ENCODE results near the gene HEXD. TPM values are rescaled to one million over a fixed set of nuclear protein-coding genes. Genes with fewer than 3 reads are reported as not detected.

Gene HEXD
- total RNA-seq, 1 donor from 2014 or later: 49.7 TPM

DNA sequence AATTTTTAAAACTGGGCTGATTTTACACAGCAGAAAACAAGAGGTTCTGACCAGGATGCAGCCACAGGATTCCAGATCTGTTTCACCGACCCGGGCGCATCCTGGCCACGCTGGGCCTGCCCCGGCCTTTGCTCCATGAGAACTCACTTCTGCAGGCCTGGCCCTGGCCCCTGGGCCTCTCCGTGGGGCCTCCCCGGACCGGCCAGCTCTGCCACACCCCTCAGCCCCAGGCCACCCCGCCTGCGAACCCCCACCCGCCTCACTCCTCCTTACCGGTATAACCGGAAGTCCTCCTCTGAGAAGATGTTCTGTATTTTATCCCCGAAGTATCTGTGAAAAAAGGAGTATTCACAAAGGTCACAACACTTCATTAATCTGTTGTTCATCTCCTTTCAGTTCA, 13.1 kb upstream of the HEXD start:
- no peak for DNase-seq (ENCODE audit: extremely low spot score, unreplicated experiment)
- H3K27ac Mint-ChIP-seq: no peak overlapping the region
- no peaks in the 10 kb centered on the region for H3K27me3 Mint-ChIP-seq
- no peaks in the 10 kb centered on the region for H3K4me1 Mint-ChIP-seq (ENCODE audit: unreplicated experiment)
- no peak overlapping the region for H3K4me3 Mint-ChIP-seq
- TF ChIP-seq, protein P1, sequence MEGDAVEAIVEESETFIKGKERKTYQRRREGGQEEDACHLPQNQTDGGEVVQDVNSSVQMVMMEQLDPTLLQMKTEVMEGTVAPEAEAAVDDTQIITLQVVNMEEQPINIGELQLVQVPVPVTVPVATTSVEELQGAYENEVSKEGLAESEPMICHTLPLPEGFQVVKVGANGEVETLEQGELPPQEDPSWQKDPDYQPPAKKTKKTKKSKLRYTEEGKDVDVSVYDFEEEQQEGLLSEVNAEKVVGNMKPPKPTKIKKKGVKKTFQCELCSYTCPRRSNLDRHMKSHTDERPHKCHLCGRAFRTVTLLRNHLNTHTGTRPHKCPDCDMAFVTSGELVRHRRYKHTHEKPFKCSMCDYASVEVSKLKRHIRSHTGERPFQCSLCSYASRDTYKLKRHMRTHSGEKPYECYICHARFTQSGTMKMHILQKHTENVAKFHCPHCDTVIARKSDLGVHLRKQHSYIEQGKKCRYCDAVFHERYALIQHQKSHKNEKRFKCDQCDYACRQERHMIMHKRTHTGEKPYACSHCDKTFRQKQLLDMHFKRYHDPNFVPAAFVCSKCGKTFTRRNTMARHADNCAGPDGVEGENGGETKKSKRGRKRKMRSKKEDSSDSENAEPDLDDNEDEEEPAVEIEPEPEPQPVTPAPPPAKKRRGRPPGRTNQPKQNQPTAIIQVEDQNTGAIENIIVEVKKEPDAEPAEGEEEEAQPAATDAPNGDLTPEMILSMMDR (conservative IDR thresholded peaks at IDR 0.05): no peak
- peaks cover 10% of the 10 kb centered on the region for H3K36me3 Mint-ChIP-seq
- no peaks in the 10 kb centered on the region for H3K9me3 Mint-ChIP-seq

DNA sequence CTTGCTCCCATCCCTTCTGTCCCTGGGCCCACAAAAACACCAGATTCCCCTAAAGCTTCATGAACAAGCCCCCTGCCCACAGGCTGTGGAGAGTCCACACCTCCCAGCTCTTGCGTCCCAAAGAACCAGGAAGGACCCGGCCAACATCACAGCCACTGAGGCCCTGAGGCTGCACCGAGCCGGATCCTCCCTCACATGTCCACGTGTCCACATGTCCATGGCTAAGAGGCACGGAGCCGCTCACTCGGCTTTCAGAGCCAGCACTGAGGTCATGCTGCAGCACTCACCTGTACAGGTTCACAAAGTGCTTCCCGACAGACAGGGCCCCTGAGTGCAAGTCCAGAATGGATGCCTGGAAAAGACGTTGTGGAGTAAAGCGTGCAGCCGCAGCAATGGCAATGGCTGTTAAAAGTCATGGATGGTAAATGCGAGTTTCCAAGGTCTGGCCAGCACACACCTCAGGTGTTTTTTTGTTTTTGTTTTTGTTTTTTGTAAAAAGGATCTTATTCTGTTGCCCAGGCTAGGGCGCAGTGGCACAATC, 11.9 kb upstream of the HEXD start:
- TF ChIP-seq, protein P1 (conservative IDR thresholded peaks at IDR 0.05): no peak
- DNase-seq (ENCODE audit: extremely low spot score, unreplicated experiment): no peak
- no peak overlapping the region for H3K27ac Mint-ChIP-seq

DNA sequence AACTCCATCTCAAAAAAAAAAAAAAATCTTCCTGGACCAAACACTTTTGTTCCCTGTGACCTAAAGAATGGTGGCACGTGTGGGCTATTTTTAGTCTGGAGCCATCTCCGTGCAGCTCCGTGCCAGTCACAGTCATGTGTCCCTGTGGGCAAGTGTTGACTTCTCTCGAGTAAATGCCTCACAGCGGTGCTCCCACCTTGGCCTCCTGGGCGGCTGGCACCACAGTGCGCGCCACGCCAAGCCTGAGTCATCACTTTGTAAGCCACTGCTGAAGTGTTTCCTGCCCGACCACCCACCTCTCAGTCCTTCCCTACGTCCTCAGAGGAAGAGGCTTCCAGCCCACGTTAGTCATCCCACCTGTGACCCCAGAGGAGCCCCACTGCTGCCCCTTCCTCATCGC, 10.9 kb upstream of the HEXD start:
- H3K9me3 Mint-ChIP-seq: no peaks in the 10 kb centered on the region
- DNase-seq (ENCODE audit: extremely low spot score, unreplicated experiment): no peak
- peaks cover 7% of the 10 kb centered on the region for H3K36me3 Mint-ChIP-seq
- no peak overlapping the region for H3K27ac Mint-ChIP-seq
- H3K27me3 Mint-ChIP-seq: no peaks in the 10 kb centered on the region
- H3K4me1 Mint-ChIP-seq (ENCODE audit: unreplicated experiment): no peaks in the 10 kb centered on the region
- H3K4me3 Mint-ChIP-seq: no peak overlapping the region
- TF ChIP-seq, protein P1 (conservative IDR thresholded peaks at IDR 0.05): no peak

More for the DNA sequence above, 11.9 kb upstream of the HEXD start:
- Mint-ChIP-seq H3K4me1 (ENCODE audit: unreplicated experiment) (no peaks in the 10 kb centered on the region), H3K9me3 (no peaks in the 10 kb centered on the region), H3K36me3 (peaks cover 10% of the 10 kb centered on the region), H3K4me3 (no peak overlapping the region), H3K27me3 (no peaks in the 10 kb centered on the region)

DNA sequence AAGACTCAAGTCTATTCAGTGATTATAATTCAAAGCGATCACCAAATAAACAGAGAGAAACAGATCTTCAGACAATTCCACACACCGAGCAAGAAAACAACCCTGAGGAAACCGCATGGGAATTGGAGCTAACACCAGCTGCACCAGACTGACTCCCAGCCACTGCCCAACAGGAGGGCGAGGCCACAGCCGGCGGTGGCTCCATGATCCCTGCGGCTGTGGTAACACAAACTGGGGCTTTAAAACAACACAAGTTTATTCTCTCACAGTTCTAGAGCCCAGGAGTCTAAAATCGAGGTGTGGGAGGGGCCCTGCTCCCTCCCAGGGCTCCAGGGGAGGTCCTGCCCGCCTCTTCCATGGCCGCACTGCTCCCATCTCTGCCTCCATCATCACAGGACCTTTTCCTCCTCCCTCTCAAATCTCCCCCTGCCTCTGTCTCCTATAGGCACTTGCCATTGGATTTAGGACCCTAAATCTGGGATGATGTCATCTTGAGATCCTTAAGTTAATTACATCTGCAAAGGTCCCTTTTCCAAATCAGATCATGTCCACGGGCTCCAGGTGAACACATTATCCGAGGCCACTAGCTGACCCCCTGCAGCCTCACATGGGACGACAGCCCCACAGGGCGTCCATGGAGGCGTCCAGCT, 9.7 kb upstream of the HEXD start:
- Mint-ChIP-seq H3K36me3 (peaks cover 3% of the 10 kb centered on the region), H3K4me1 (ENCODE audit: unreplicated experiment) (no peaks in the 10 kb centered on the region), H3K27ac (no peak overlapping the region), H3K4me3 (no peak overlapping the region), H3K9me3 (no peaks in the 10 kb centered on the region), H3K27me3 (no peaks in the 10 kb centered on the region)
- no peak for DNase-seq (ENCODE audit: extremely low spot score, unreplicated experiment)
- TF ChIP-seq, protein P1 (conservative IDR thresholded peaks at IDR 0.05): no peak

DNA sequence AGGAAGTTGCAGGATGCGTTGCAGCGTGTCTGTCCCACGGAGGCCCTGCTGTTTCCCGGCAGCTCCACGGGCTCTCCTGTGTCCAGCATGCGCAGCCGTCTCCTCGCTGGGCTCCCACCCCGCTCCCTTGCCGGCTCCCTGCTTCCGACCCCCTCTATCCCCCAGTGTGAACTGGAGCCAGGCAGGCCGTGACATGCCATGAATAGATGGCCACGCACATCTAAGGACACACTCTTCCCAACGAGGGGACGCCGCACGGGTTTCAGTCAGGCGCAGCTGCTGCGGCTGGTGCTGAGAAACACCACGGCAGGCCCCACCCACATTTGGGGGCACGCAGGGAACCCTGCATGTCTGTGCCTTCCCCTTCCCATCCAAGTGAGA, 9.2 kb upstream of the HEXD start:
- no peak overlapping the region for H3K27ac Mint-ChIP-seq
- DNase-seq (ENCODE audit: extremely low spot score, unreplicated experiment): no peak
- TF ChIP-seq, protein P1 (conservative IDR thresholded peaks at IDR 0.05): no peak
- H3K4me3 Mint-ChIP-seq: no peak overlapping the region
- no peaks in the 10 kb centered on the region for H3K4me1 Mint-ChIP-seq (ENCODE audit: unreplicated experiment)
- H3K36me3 Mint-ChIP-seq: peaks cover 3% of the 10 kb centered on the region
- no peaks in the 10 kb centered on the region for H3K9me3 Mint-ChIP-seq
- no peaks in the 10 kb centered on the region for H3K27me3 Mint-ChIP-seq
